H9 (cell line): ENCODE measurements around the gene WSB1. TPM values are rescaled to one million over a fixed set of nuclear protein-coding genes. Genes with fewer than 3 reads are reported as not detected.

Experiments
- DNase-seq: peaks from one replicate; pipeline ENCODE4 v3.0.0-alpha.2; 2017
- H2AFZ ChIP-seq: one replicate; pipeline ENCODE4 v1.6.1; 2013; ENCODE audit warnings: mild to moderate bottlenecking, low read length, control low read depth, moderate library complexity
- H2AK5ac ChIP-seq: 2 replicates; pipeline ENCODE4 v1.6.1; 2013; ENCODE audit warnings: low read length, control low read depth, mixed read lengths; ENCODE audit not compliant: insufficient read length
- H2BK120ac ChIP-seq: one replicate; pipeline ENCODE4 v1.6.1; 2013; ENCODE audit warnings: low read depth, mild to moderate bottlenecking, low read length, control low read depth, inconsistent platforms; ENCODE audit not compliant: poor library complexity, severe bottlenecking
- H2BK12ac ChIP-seq: 2 replicates; pipeline ENCODE4 v1.6.1; 2013; ENCODE audit warnings: low read length, control low read depth, mixed read lengths, low read depth; ENCODE audit not compliant: insufficient read length
- H2BK15ac ChIP-seq: 2 replicates; pipeline ENCODE4 v1.6.1; 2013; ENCODE audit warnings: low read depth, low read length, control low read depth
- H2BK20ac ChIP-seq: one replicate; pipeline ENCODE4 v1.6.1; 2013; ENCODE audit warnings: low read depth, mild to moderate bottlenecking, low read length, control low read depth, inconsistent platforms; ENCODE audit not compliant: poor library complexity, severe bottlenecking
- H2BK5ac ChIP-seq: 2 replicates; pipeline ENCODE4 v1.6.1; 2013; ENCODE audit warnings: low read length, control low read depth, mixed read lengths; ENCODE audit not compliant: insufficient read length
- H3K14ac ChIP-seq: 2 replicates; pipeline ENCODE4 v1.6.1; 2013; ENCODE audit warnings: low read length, control low read depth; ENCODE audit not compliant: insufficient read depth
- H3K18ac ChIP-seq: 2 replicates; pipeline ENCODE4 v1.6.1; 2013; ENCODE audit warnings: low read depth, mild to moderate bottlenecking, mixed read lengths, low read length, control low read depth; ENCODE audit not compliant: insufficient read length
- H3K23ac ChIP-seq: 2 replicates; pipeline ENCODE4 v1.6.1; 2013; ENCODE audit warnings: low read length, control low read depth, mixed read lengths, low read depth; ENCODE audit not compliant: insufficient read length
- H3K23me2 ChIP-seq: 2 replicates; pipeline ENCODE4 v1.6.1; 2013; ENCODE audit warnings: low read depth, mild to moderate bottlenecking, mixed read lengths, low read length, control low read depth; ENCODE audit not compliant: insufficient read length, poor library complexity, severe bottlenecking
- H3K27ac ChIP-seq: 2 replicates; pipeline ENCODE4 v1.5.1; 2013; ENCODE audit warnings: low read length, control low read depth, mixed read lengths, low read depth; ENCODE audit not compliant: insufficient read length
- H3K27me3 ChIP-seq: 2 replicates; pipeline ENCODE4 v1.6.1; 2013; ENCODE audit warnings: low read length, control low read depth, inconsistent platforms; ENCODE audit not compliant: insufficient read depth
- H3K4ac ChIP-seq: 2 replicates; pipeline ENCODE4 v1.6.1; 2013; ENCODE audit warnings: low read depth, mild to moderate bottlenecking, control low read depth, inconsistent platforms, low read length, moderate library complexity
- H3K4me1 ChIP-seq: 2 replicates; pipeline ENCODE4 v1.6.1; 2013; ENCODE audit warnings: low read length, control low read depth, inconsistent platforms; ENCODE audit not compliant: insufficient read depth
- H3K4me2 ChIP-seq: 2 replicates; pipeline ENCODE4 v1.6.1; 2013; ENCODE audit warnings: low read length, control low read depth, mixed read lengths; ENCODE audit not compliant: insufficient read length, insufficient read depth
- H3K56ac ChIP-seq: 2 replicates; pipeline ENCODE4 v1.6.1; 2013; ENCODE audit warnings: low read depth, mild to moderate bottlenecking, mixed read lengths, low read length, control low read depth; ENCODE audit not compliant: insufficient read length
- H3K79me1 ChIP-seq: 2 replicates; pipeline ENCODE4 v1.6.1; 2013; ENCODE audit warnings: low read depth, mild to moderate bottlenecking, moderate library complexity, low read length, control low read depth, inconsistent platforms; ENCODE audit not compliant: insufficient read depth, poor library complexity, severe bottlenecking
- H3K79me2 ChIP-seq: 2 replicates; pipeline ENCODE4 v1.6.1; 2013; ENCODE audit warnings: low read length, control low read depth, inconsistent platforms; ENCODE audit not compliant: insufficient read depth
- H3K9ac ChIP-seq: 2 replicates; pipeline ENCODE4 v1.6.1; 2013; ENCODE audit warnings: low read length, control low read depth, mixed read lengths; ENCODE audit not compliant: insufficient read length; ENCODE audit errors: extremely low read depth
- H3K9me3 ChIP-seq: one replicate; pipeline ENCODE4 v1.6.1; 2013; ENCODE audit warnings: low read depth, low read length, inconsistent platforms; ENCODE audit not compliant: control insufficient read depth
- H3T11ph ChIP-seq: one replicate; pipeline ENCODE4 v1.6.1; 2013; ENCODE audit warnings: mild to moderate bottlenecking, low read length, control low read depth, inconsistent platforms
- H4K20me1 ChIP-seq: one replicate; pipeline ENCODE4 v1.6.1; 2013; ENCODE audit not compliant: control insufficient read depth, insufficient read length, insufficient read depth
- H4K5ac ChIP-seq: 2 replicates; pipeline ENCODE4 v1.6.1; 2013; ENCODE audit warnings: low read depth, mild to moderate bottlenecking, mixed read lengths, low read length, control low read depth; ENCODE audit not compliant: insufficient read length
- H4K8ac ChIP-seq: replicated peaks from 2 replicates; pipeline ENCODE4 v1.6.1; 2013; ENCODE audit warnings: low read length, control low read depth, mixed read lengths, low read depth; ENCODE audit not compliant: insufficient read length
- H4K91ac ChIP-seq: 2 replicates; pipeline ENCODE4 v1.6.1; 2013; ENCODE audit warnings: low read depth, mild to moderate bottlenecking, moderate library complexity, mixed read lengths, low read length, control low read depth; ENCODE audit not compliant: insufficient read length
- H3K27ac Mint-ChIP-seq, 3 experiments: 2 replicates in 2 of 3; 3 replicates in 1 of 3; pipeline ENCODE4 v1.8.0; 2020 to 2021; ENCODE audit warnings: mixed read lengths in 3 of 3, mild to moderate bottlenecking in 1 of 3, moderate library complexity in 1 of 3
- H3K27me3 Mint-ChIP-seq: 2 replicates; pipeline ENCODE4 v1.8.0; 2021; ENCODE audit warnings: low read depth, mild to moderate bottlenecking, moderate library complexity, mixed read lengths
- H3K36me3 Mint-ChIP-seq, 3 experiments: 2 replicates in 2 of 3; 3 replicates in 1 of 3; pipeline ENCODE4 v1.8.0; 2020 to 2021; ENCODE audit warnings: low read depth in 3 of 3, mixed read lengths in 3 of 3; ENCODE audit not compliant: insufficient read depth in 1 of 3
- H3K4me1 Mint-ChIP-seq, 2 experiments: 2 replicates each; pipeline ENCODE4 v1.8.0; 2020; ENCODE audit warnings: mixed read lengths in 2 of 2
- H3K4me3 Mint-ChIP-seq, 2 experiments: 2 replicates in 1 of 2; 3 replicates in 1 of 2; pipeline ENCODE4 v1.8.0; 2020 to 2021; ENCODE audit warnings: mild to moderate bottlenecking in 2 of 2, mixed read lengths in 2 of 2, moderate library complexity in 1 of 2
- H3K9me3 Mint-ChIP-seq, 2 experiments: 2 replicates in 1 of 2; 3 replicates in 1 of 2; pipeline ENCODE4 v1.8.0; 2020; ENCODE audit warnings: mild to moderate bottlenecking in 2 of 2, mixed read lengths in 2 of 2, moderate library complexity in 1 of 2
- CTCF ChIP-seq: fragments of 200-600 bp; sonication (generic); conservative IDR thresholded peaks from 3 replicates; pipeline ENCODE4 v1.8.0; 2021; ENCODE audit warnings: antibody characterized with exemption, mild to moderate bottlenecking
- WGBS: extraction: QIAGEN DNeasy Blood & Tissue Kit; methylation state at CpG from one replicate; pipeline ENCODE4 v1.1.7; 2013; ENCODE audit warnings: missing lambda C conversion rate, low lambda C conversion rate, mixed read lengths; ENCODE audit not compliant: insufficient read length; ENCODE audit errors: extremely low coverage; 5-methylcytosine and 5-hydroxymethylcytosine counted together
- total RNA-seq: library from RNA; stranded (reverse); gene quantifications from 2 replicates; pipeline ENCODE4 v1.2.1, GENCODE V29; 2021

The WSB1 gene
- total RNA-seq, 1 experiment from 2014 or later, result 187 TPM

GRCh38 chr17:27315322-27315721, 21.4 kb downstream of the WSB1 start:
- H2BK120ac ChIP-seq, result no peak overlapping the region
- H3K14ac ChIP-seq, result no peak overlapping the region
- H3K79me2 ChIP-seq, result no peaks in the 10 kb centered on the region
- H3K4me1 ChIP-seq, result no peaks in the 10 kb centered on the region
- no peaks in the 10 kb centered on the region for H3K9me3 Mint-ChIP-seq
- no peaks in the 10 kb centered on the region for H3K79me1 ChIP-seq
- no peak overlapping the region for H3K27ac Mint-ChIP-seq
- WGBS, result no CpG with 5 or more reads among the region's 6 CpGs
- DNase-seq, result peak; percentile 18
- no peak overlapping the region for H4K5ac ChIP-seq
- no peak overlapping the region for H3K18ac ChIP-seq
- no peak overlapping the region for H3K4ac ChIP-seq
- no peaks in the 10 kb centered on the region; the same call in 1 of the 2 replicates for H3K27me3 Mint-ChIP-seq
- H3K9ac ChIP-seq, result no peak overlapping the region
- no peaks in the 10 kb centered on the region for H3K27me3 ChIP-seq
- no peaks in the 10 kb centered on the region for H3K23me2 ChIP-seq
- H2BK5ac ChIP-seq, result no peak overlapping the region
- no peak overlapping the region for H3K27ac ChIP-seq
- no peaks in the 10 kb centered on the region for H3K4me1 Mint-ChIP-seq
- H4K91ac ChIP-seq, result no peak overlapping the region
- H3K4me2 ChIP-seq, result no peak overlapping the region
- H2AFZ ChIP-seq, result no peak overlapping the region
- no peak overlapping the region for H2AK5ac ChIP-seq
- H3K23ac ChIP-seq, result no peak overlapping the region
- no peak overlapping the region for H3K4me3 Mint-ChIP-seq
- TF ChIP-seq CTCF, result no peak
- H2BK20ac ChIP-seq, result no peak overlapping the region
- H4K20me1 ChIP-seq, result no peaks in the 10 kb centered on the region
- H3T11ph ChIP-seq, result no peak overlapping the region
- no peak overlapping the region for H2BK15ac ChIP-seq
- no peaks in the 10 kb centered on the region for H3K9me3 ChIP-seq
- peaks cover 55 to 81% (median 77%) of the 10 kb centered on the region in 3 experiments for H3K36me3 Mint-ChIP-seq
- H3K56ac ChIP-seq, result no peak overlapping the region
- H2BK12ac ChIP-seq, result no peak overlapping the region
- H4K8ac ChIP-seq, result no peak overlapping the region
